Endothelial cell of umbilical vein (primary cell): Measurements from ENCODE around the gene CREM. TPM values are rescaled to one million over a fixed set of nuclear protein-coding genes. Genes with fewer than 3 reads are reported as not detected.

Experiments
- BruUV-seq: library from RNA; stranded (reverse); fragments of 400-500 nt; replicated peaks from 2 replicates; lab custom pipeline; 2021; lab: Mats Ljungman, UMichigan
- CTCF ChIA-PET: fragments of 300-600, 350-600 bp; sonication (Branson Sonifier 250); formaldehyde crosslinking; loops from one replicate; lab custom pipeline; 2021; ENCODE audit warnings: antibody characterized with exemption, inconsistent platforms; lab: Charles Lee
- POLR2A ChIA-PET: fragments of 300-600, 350-600 bp; sonication (Branson Sonifier 250); formaldehyde crosslinking; loops from one replicate; lab custom pipeline; 2021; ENCODE audit warnings: antibody characterized with exemption, inconsistent platforms; lab: Charles Lee
- DNase-seq: peaks from one replicate; pipeline ENCODE4 v3.0.0-alpha.2; 2011; ENCODE audit warnings: low read depth, low spot score
- FAIRE-seq: peaks from 2 replicates; lab custom pipeline; 2011; peaks lifted over from hg19 to GRCh38; lab: Jason Lieb, UNC
- H2AFZ ChIP-seq: 2 replicates; pipeline ENCODE4 v1.6.0; 2012; ENCODE audit warnings: low read depth, low read length, control low read depth, inconsistent platforms
- H3K27ac ChIP-seq: 2 replicates; pipeline ENCODE4 v1.5.1; 2011; ENCODE audit warnings: low read depth, mild to moderate bottlenecking, control low read depth, low read length, moderate library complexity; ENCODE audit not compliant: insufficient read depth
- H3K27me3 ChIP-seq, 2 experiments: 2 replicates each; pipeline versions ENCODE4 v1.6.0 to v1.6.1; 2011; ENCODE audit warnings: low read length in 2 of 2, mixed read lengths in 1 of 2; ENCODE audit not compliant: control insufficient read depth in 2 of 2, insufficient read depth in 2 of 2
- H3K36me3 ChIP-seq, 2 experiments: 2 replicates in 1 of 2; 3 replicates in 1 of 2; pipeline ENCODE4 v1.5.1; 2011; ENCODE audit warnings: low read length in 2 of 2, mild to moderate bottlenecking in 1 of 2, moderate library complexity in 1 of 2; ENCODE audit not compliant: control insufficient read depth in 2 of 2, insufficient read depth in 2 of 2; ENCODE audit errors: extremely low read depth in 1 of 2
- H3K4me1 ChIP-seq: 3 replicates; pipeline ENCODE4 v1.5.1; 2011; ENCODE audit warnings: mild to moderate bottlenecking, low read length; ENCODE audit not compliant: control insufficient read depth, insufficient read depth; ENCODE audit errors: extremely low read depth
- H3K4me2 ChIP-seq: 2 replicates; pipeline ENCODE4 v1.6.1; 2011; ENCODE audit warnings: low read length, control low read depth, mixed read lengths; ENCODE audit not compliant: insufficient read depth
- H3K4me3 ChIP-seq, 3 experiments: fragments of 200-600 bp in 1 of 3; sonication (generic), shearing (Covaris generic) in 1 of 3; replicated peaks in 1 of 3; 2 replicates each; pipeline ENCODE4 v1.5.1; 2011 to 2016; ENCODE audit warnings: control low read depth in 3 of 3, low read length in 3 of 3, mild to moderate bottlenecking in 2 of 3, inconsistent platforms in 1 of 3, low read depth in 1 of 3, moderate library complexity in 1 of 3; ENCODE audit not compliant: insufficient read depth in 1 of 3
- H3K79me2 ChIP-seq: 2 replicates; pipeline ENCODE4 v1.6.0; 2012; ENCODE audit warnings: low read length, inconsistent platforms; ENCODE audit not compliant: control insufficient read depth, insufficient read depth
- H3K9ac ChIP-seq: replicated peaks from 2 replicates; pipeline ENCODE3; 2011; ENCODE audit warnings: low read length, control low read depth; ENCODE audit not compliant: insufficient read depth; ENCODE audit errors: extremely low read depth
- H3K9me1 ChIP-seq: replicated peaks from 3 replicates; pipeline ENCODE4 v1.6.0; 2011; ENCODE audit warnings: mild to moderate bottlenecking, low read length; ENCODE audit not compliant: control insufficient read depth, insufficient read depth; ENCODE audit errors: extremely low read depth
- H3K9me3 ChIP-seq: replicated peaks from 2 replicates; pipeline ENCODE4 v1.5.1; 2012; ENCODE audit warnings: low read length, inconsistent platforms; ENCODE audit not compliant: control insufficient read depth, insufficient read depth
- H4K20me1 ChIP-seq: replicated peaks from 2 replicates; pipeline ENCODE3; 2011; ENCODE audit warnings: mild to moderate bottlenecking, low read length; ENCODE audit not compliant: control insufficient read depth, insufficient read depth; ENCODE audit errors: extremely low read depth
- CTCF ChIP-seq, 2 donors: IDR thresholded peaks; 1 replicate in 1 of 2; 2 replicates in 1 of 2; pipeline ENCODE4 v1.5.1; 2011; ENCODE audit warnings: low read length in 2 of 2, mild to moderate bottlenecking in 2 of 2, moderate library complexity in 2 of 2, control low read depth in 1 of 2, inconsistent platforms in 1 of 2, low read depth in 1 of 2; ENCODE audit not compliant: insufficient read depth in 1 of 2; ENCODE audit errors: extremely low read depth in 1 of 2
- EZH2 ChIP-seq: IDR thresholded peaks from 2 replicates; pipeline ENCODE4 v1.6.1; 2012; ENCODE audit warnings: borderline replicate concordance, low read depth, mild to moderate bottlenecking, moderate library complexity, low read length, inconsistent platforms; ENCODE audit not compliant: severe bottlenecking
- FOS ChIP-seq: IDR thresholded peaks from 2 replicates; pipeline ENCODE4 v1.6.1; 2011; ENCODE audit warnings: mild to moderate bottlenecking, low read length, moderate library complexity, borderline replicate concordance; ENCODE audit not compliant: insufficient read depth
- GATA2 ChIP-seq: IDR thresholded peaks from 2 replicates; pipeline ENCODE4 v1.7.0; 2011; ENCODE audit warnings: low read depth, mild to moderate bottlenecking, moderate library complexity, mixed read lengths, low read length; ENCODE audit not compliant: insufficient read length, insufficient read depth
- JUN ChIP-seq: IDR thresholded peaks from 2 replicates; pipeline ENCODE4 v1.6.1; 2011; ENCODE audit warnings: borderline replicate concordance, low read depth; ENCODE audit not compliant: insufficient read length, insufficient read depth
- MAX ChIP-seq: IDR thresholded peaks from 2 replicates; pipeline ENCODE4 v1.6.1; 2011; ENCODE audit not compliant: insufficient read depth, insufficient read length
- MYC ChIP-seq: IDR thresholded peaks from one replicate; pipeline ENCODE4 v1.6.1; 2011; ENCODE audit warnings: mild to moderate bottlenecking, low read depth, low read length
- POLR2A ChIP-seq: IDR thresholded peaks from 2 replicates; pipeline ENCODE4 v1.6.1; 2012; ENCODE audit warnings: low read depth, mild to moderate bottlenecking, control low read depth, low read length
- POLR2AphosphoS5 ChIP-seq: IDR thresholded peaks from 2 replicates; pipeline ENCODE4 v1.6.1; 2012; ENCODE audit warnings: low read depth, mild to moderate bottlenecking, control low read depth, low read length, moderate library complexity; ENCODE audit not compliant: insufficient read depth
- dilution Hi-C: fragments of 300-500 bp; cut with MboI; formaldehyde crosslinking; loops from one replicate; pipeline ENCODE4 v1.15.0; 2019; ENCODE audit warnings: low sequenced_read_pairs; ENCODE audit not compliant: extremely low pct_ligation_motif_present
- intact Hi-C: fragments of 100-400 bp; cut with micrococcal nuclease; formaldehyde crosslinking; loops from one replicate; pipeline ENCODE4 v1.10.0; 2022
- polyA plus RNA-seq, 4 experiments: library from polyadenylated mRNA; depleted of rRNA in 3 of 4; stranded (reverse) in 3 of 4; unstranded in 1 of 4; fragments of >200 nt; gene quantifications; 2 replicates each; pipeline versions ENCODE4 v1.2.1 to v1.2.3, GENCODE V29; 2011 to 2012; ENCODE audit warnings: missing spikeins in 1 of 4
- total RNA-seq: library from RNA; stranded (reverse); gene quantifications from 2 replicates; pipeline ENCODE4 v1.2.3, GENCODE V29; 2021

CREM gene
- total and polyA plus RNA-seq, 2 donors (not counting 3 experiments of a cell fraction or from before 2014, with no cell fraction given), result 35.5 to 39.8 TPM

- no peaks in the 10 kb centered on the region for H3K9me3 ChIP-seq
- H3K4me3 ChIP-seq, result no peak overlapping the region
- no peaks in the 10 kb centered on the region for H3K9me1 ChIP-seq
- FAIRE-seq (no peak), DNase-seq (no peak)
- ChIA-PET CTCF (interaction anchor here (3.7 to 5.1 kb wide), 2 partner anchors 10 to 13 kb away, joined by 24 to 35 read pairs; no protein-coding TSS in a partner anchor), POLR2A (no interaction called here)
- no peaks in the 10 kb centered on the region for H4K20me1 ChIP-seq
- H3K4me1 ChIP-seq, result no peaks in the 10 kb centered on the region
- no TSS peak for BruUV-seq
- intact Hi-C loops (no loop called here), dilution Hi-C loops (no loop called here)
- H2AFZ ChIP-seq, result no peak overlapping the region
- H3K27me3 ChIP-seq, result no peaks in the 10 kb centered on the region
- H3K79me2 ChIP-seq, result no peaks in the 10 kb centered on the region
- H3K36me3 ChIP-seq, result no peaks in the 10 kb centered on the region
- H3K9ac ChIP-seq, result no peak overlapping the region
- no peak overlapping the region for H3K4me2 ChIP-seq
- no peak overlapping the region for H3K27ac ChIP-seq
- TF ChIP-seq POLR2A, result no peak
- no peak for TF ChIP-seq MAX
These were observed 58.8 kb downstream of the CREM start for GRCh38 chr10:35185260-35186034.

- no peaks in the 10 kb centered on the region for H3K36me3 ChIP-seq
- intact Hi-C loops (no loop called here), dilution Hi-C loops (no loop called here)
- H3K27me3 ChIP-seq, result no peaks in the 10 kb centered on the region
- BruUV-seq, result no TSS peak
- no peaks in the 10 kb centered on the region for H3K79me2 ChIP-seq
- TF ChIP-seq FOS (no peak), MAX (no peak), CTCF (IDR thresholded peaks at IDR 0.05; ENCODE audit: extremely low read depth in 1 of 2, insufficient read depth in 1 of 2, low read depth in 1 of 2, low read length in 2 of 2) (no peak), GATA2 (no peak), POLR2A (no peak), MYC (no peak), JUN (no peak), POLR2AphosphoS5 (no peak), EZH2 (no peak)
- no peak overlapping the region for H3K4me3 ChIP-seq
- H2AFZ ChIP-seq, result no peak overlapping the region
- no peak overlapping the region for H3K4me2 ChIP-seq
- POLR2A ChIA-PET, result no interaction called here
- CTCF ChIA-PET, result no interaction called here
- no peaks in the 10 kb centered on the region for H3K9me1 ChIP-seq
- DNase-seq (no peak), FAIRE-seq (no peak)
- H3K9me3 ChIP-seq, result no peaks in the 10 kb centered on the region
- no peak overlapping the region for H3K27ac ChIP-seq
- H3K4me1 ChIP-seq, result peaks cover 9% of the 10 kb centered on the region
- H3K9ac ChIP-seq, result no peak overlapping the region
- no peaks in the 10 kb centered on the region for H4K20me1 ChIP-seq
These were observed 62.3 kb downstream of the CREM start for GRCh38 chr10:35188954-35189353.
